ENCODE results near the gene KBTBD6. TPM values are rescaled to one million over a fixed set of nuclear protein-coding genes. Genes with fewer than 3 reads are reported as not detected.

KBTBD6 gene
- total RNA-seq, 1 experiment from 2014 or later = 9.1 TPM

- ATAC-seq = no peak
- CTCF ChIA-PET = no interaction called here
Observed at GRCh38 chr13:41157048-41157717, 24.6 kb upstream of the KBTBD6 start.

DNA sequence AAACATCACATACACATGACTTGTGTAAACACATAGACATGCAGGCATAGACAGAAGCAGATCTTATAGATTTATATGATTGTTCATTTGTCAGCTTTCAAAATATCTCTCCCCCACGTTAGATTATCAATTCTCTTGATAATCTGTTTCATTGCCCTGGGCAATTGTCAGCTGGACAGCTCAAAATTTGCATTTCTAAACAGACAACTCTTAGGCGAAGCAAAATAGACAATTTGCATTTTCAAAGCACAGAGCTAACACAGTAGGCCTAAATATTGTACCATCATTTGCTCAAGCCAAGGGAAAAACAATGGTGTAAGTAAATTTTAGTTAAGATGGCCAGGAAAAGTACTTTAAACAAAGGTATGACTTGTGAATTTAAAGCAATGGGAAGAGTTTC, 24.0 kb upstream of the KBTBD6 start:
- Histone ChIP-seq H3K4me2 (ENCODE audit: low read length) (no peak overlapping the region), H3K4me3 (replicated peaks in 1 of 2; ENCODE audit: low read depth in 1 of 2, low read length in 2 of 2) (no peak overlapping the region), H3K27me3 (ENCODE audit: insufficient read depth, low read length) (no peaks in the 10 kb centered on the region), H3K9me2 (ENCODE audit: insufficient read depth) (no peaks in the 10 kb centered on the region), H3K27ac (ENCODE audit: low read depth, low read length) (no peak overlapping the region), H3K79me2 (ENCODE audit: insufficient read depth, low read length) (no peaks in the 10 kb centered on the region), H3K9me3 (ENCODE audit: control insufficient read depth in 1 of 2, insufficient read depth in 1 of 2, low read depth in 1 of 2, low read length in 2 of 2) (peaks cover 8 to 13% of the 10 kb centered on the region in 2 experiments; a peak in 3 of 4 replicates), H3K4me1 (ENCODE audit: control insufficient read depth in 1 of 2, insufficient read depth in 2 of 2, low read length in 2 of 2) (no peaks in the 10 kb centered on the region), H3K9ac (ENCODE audit: low read length) (no peak overlapping the region), H4K20me1 (ENCODE audit: insufficient read depth) (no peaks in the 10 kb centered on the region), H3K36me3 (ENCODE audit: control insufficient read depth in 1 of 2, insufficient read depth in 2 of 2, low read length in 2 of 2) (no peaks in the 10 kb centered on the region), H2AFZ (ENCODE audit: low read depth, low read length, poor library complexity, severe bottlenecking) (no peak overlapping the region)
- TF ChIP-seq EZH2phosphoT487 (IDR thresholded peaks at IDR 0.05; ENCODE audit: borderline replicate concordance) = no peak
- no peak for TF ChIP-seq POLR2AphosphoS5 (IDR thresholded peaks at IDR 0.05; ENCODE audit: low read depth, low read length)
- TF ChIP-seq SIN3A (IDR thresholded peaks at IDR 0.05; ENCODE audit: low read depth) = no peak
- TF ChIP-seq, protein P1, sequence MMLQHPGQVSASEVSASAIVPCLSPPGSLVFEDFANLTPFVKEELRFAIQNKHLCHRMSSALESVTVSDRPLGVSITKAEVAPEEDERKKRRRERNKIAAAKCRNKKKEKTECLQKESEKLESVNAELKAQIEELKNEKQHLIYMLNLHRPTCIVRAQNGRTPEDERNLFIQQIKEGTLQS (IDR thresholded peaks at IDR 0.05) = no peak
- TF ChIP-seq RAD21 (IDR thresholded peaks at IDR 0.05; ENCODE audit: low read depth) = no peak
- TF ChIP-seq EGR1 (IDR thresholded peaks at IDR 0.05; ENCODE audit: low read depth) = no peak
- no peak for TF ChIP-seq CEBPB (IDR thresholded peaks at IDR 0.05; ENCODE audit: low read depth)
- no peak for TF ChIP-seq CBX3 (IDR thresholded peaks at IDR 0.05; ENCODE audit: low read depth)
- TF ChIP-seq ELF1 (IDR thresholded peaks at IDR 0.05; ENCODE audit: borderline replicate concordance, low read depth) = no peak
- no peak for TF ChIP-seq JUND (IDR thresholded peaks at IDR 0.05)
- TF ChIP-seq ZBTB33 (IDR thresholded peaks at IDR 0.05; ENCODE audit: extremely low read depth, insufficient replicate concordance, low read length) = no peak
- TF ChIP-seq EZH2 (IDR thresholded peaks at IDR 0.05) = no peak
- TF ChIP-seq, protein P2, sequence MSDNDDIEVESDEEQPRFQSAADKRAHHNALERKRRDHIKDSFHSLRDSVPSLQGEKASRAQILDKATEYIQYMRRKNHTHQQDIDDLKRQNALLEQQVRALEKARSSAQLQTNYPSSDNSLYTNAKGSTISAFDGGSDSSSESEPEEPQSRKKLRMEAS (IDR thresholded peaks at IDR 0.05) = no peak
- intact Hi-C loops (cut with micrococcal nuclease) = no loop called here
- no TSS peak for BruUV-seq (replicated peaks)
- ChIA-PET RAD21 (ENCODE audit: low non-redundant PET in 1 of 2, low total read pairs in 2 of 2, uncharacterized antibody in 2 of 2, unreplicated experiment in 2 of 2) (no interaction called here), POLR2A (no interaction called here), CTCF (no interaction called here)
- DNase-seq (ENCODE audit: low read depth, low spot score) = no peak
- no peak for ATAC-seq

More at GRCh38 chr13:41157048-41157717, 24.6 kb upstream of the KBTBD6 start:
- Histone ChIP-seq H3K9ac (ENCODE audit: low read length) (no peak overlapping the region), H4K20me1 (ENCODE audit: insufficient read depth) (no peaks in the 10 kb centered on the region), H3K27me3 (ENCODE audit: insufficient read depth, low read length) (no peaks in the 10 kb centered on the region), H3K4me2 (ENCODE audit: low read length) (no peak overlapping the region), H3K9me3 (ENCODE audit: control insufficient read depth in 1 of 2, insufficient read depth in 1 of 2, low read depth in 1 of 2, low read length in 2 of 2) (peaks cover 3 to 8% of the 10 kb centered on the region in 2 experiments; a peak in 3 of 4 replicates), H2AFZ (ENCODE audit: low read depth, low read length, poor library complexity, severe bottlenecking) (no peak overlapping the region), H3K4me3 (replicated peaks in 1 of 2; ENCODE audit: low read depth in 1 of 2, low read length in 2 of 2) (no peak overlapping the region), H3K9me2 (ENCODE audit: insufficient read depth) (no peaks in the 10 kb centered on the region), H3K79me2 (ENCODE audit: insufficient read depth, low read length) (no peaks in the 10 kb centered on the region), H3K4me1 (ENCODE audit: control insufficient read depth in 1 of 2, insufficient read depth in 2 of 2, low read length in 2 of 2) (no peaks in the 10 kb centered on the region), H3K27ac (ENCODE audit: low read depth, low read length) (no peak overlapping the region), H3K36me3 (ENCODE audit: control insufficient read depth in 1 of 2, insufficient read depth in 2 of 2, low read length in 2 of 2) (no peaks in the 10 kb centered on the region)
- no TSS peak for BruUV-seq (replicated peaks)
- intact Hi-C loops (cut with micrococcal nuclease) = no loop called here
- RAD21 ChIA-PET (ENCODE audit: low non-redundant PET in 1 of 2, low total read pairs in 2 of 2, uncharacterized antibody in 2 of 2, unreplicated experiment in 2 of 2) = no interaction called here
- TF ChIP-seq RAD21 (IDR thresholded peaks at IDR 0.05; ENCODE audit: low read depth) (no peak), POLR2A (IDR thresholded peaks at IDR 0.05; ENCODE audit: borderline replicate concordance, extremely low read depth, insufficient read depth, insufficient read length) (no peak), ZNF274 (IDR thresholded peaks at IDR 0.05; ENCODE audit: low read depth, low read length) (no peak), FOSL1 (IDR thresholded peaks at IDR 0.05; ENCODE audit: low read depth) (no peak)
- TF ChIP-seq, protein P2 (IDR thresholded peaks at IDR 0.05) = no peak
- TF ChIP-seq, protein P1 (IDR thresholded peaks at IDR 0.05) = no peak
- POLR2A ChIA-PET = no interaction called here
- DNase-seq (ENCODE audit: low read depth, low spot score) = no peak
